ENCODE results near the gene PRAME. TPM values are rescaled to one million over a fixed set of nuclear protein-coding genes. Genes with fewer than 3 reads are reported as not detected.
"Not testable (repeated sequence)": the region's sequence is repeated elsewhere in the genome, so short reads cannot be mapped to it uniquely, and the experiment has no call there.

Gene PRAME
- total RNA-seq, 1 donor from 2014 or later: not detected

- Histone ChIP-seq H3K36me3 (ENCODE audit: insufficient read depth, low read length) (no peaks in the 10 kb centered on the region), H3K27me3 (ENCODE audit: insufficient read depth, low read length) (no peaks in the 10 kb centered on the region), H3K9ac (ENCODE audit: low read length) (no peak overlapping the region), H3K27ac (ENCODE audit: low read depth, low read length) (no peak overlapping the region), H4K20me1 (ENCODE audit: insufficient read depth, low read length) (no peaks in the 10 kb centered on the region), H3K4me3 (ENCODE audit: insufficient read depth, low read depth, low read length) (no peak overlapping the region), H3K4me2 (ENCODE audit: low read length) (no peak overlapping the region), H2AFZ (ENCODE audit: low read depth, low read length) (no peak overlapping the region), H3K79me2 (ENCODE audit: insufficient read depth, low read length) (no peaks in the 10 kb centered on the region), H3K4me1 (ENCODE audit: insufficient read depth, low read length) (peaks cover 3% of the 10 kb centered on the region), H3K9me3 (ENCODE audit: insufficient read depth, low read depth, low read length) (peaks cover 3% of the 10 kb centered on the region)
- H3K9me3 Mint-ChIP-seq (ENCODE audit: unreplicated experiment): peaks cover 7% of the 10 kb centered on the region
- no peaks in the 10 kb centered on the region for H3K36me3 Mint-ChIP-seq (ENCODE audit: low read depth, unreplicated experiment)
- DNase-seq (ENCODE audit: low read depth) (no peak), FAIRE-seq (no peak)
- H3K27ac Mint-ChIP-seq (ENCODE audit: unreplicated experiment): no peak overlapping the region
- H3K27me3 Mint-ChIP-seq (ENCODE audit: low read depth, unreplicated experiment): peaks cover 56% of the 10 kb centered on the region
- no peaks in the 10 kb centered on the region for H3K4me1 Mint-ChIP-seq (ENCODE audit: low read depth, unreplicated experiment)
- H3K4me3 Mint-ChIP-seq (ENCODE audit: unreplicated experiment): no peak overlapping the region
- TF ChIP-seq EZH2 (IDR thresholded peaks at IDR 0.05; ENCODE audit: insufficient read depth, low read length): no peak
Measured at GRCh38 chr22:22512951-22513350, 46.1 kb downstream of the PRAME start.

GRCh38 chr22:22510833-22511232, 48.2 kb downstream of the PRAME start:
- not testable (repeated sequence) for H3K36me3 Mint-ChIP-seq (ENCODE audit: low read depth, unreplicated experiment)

DNA sequence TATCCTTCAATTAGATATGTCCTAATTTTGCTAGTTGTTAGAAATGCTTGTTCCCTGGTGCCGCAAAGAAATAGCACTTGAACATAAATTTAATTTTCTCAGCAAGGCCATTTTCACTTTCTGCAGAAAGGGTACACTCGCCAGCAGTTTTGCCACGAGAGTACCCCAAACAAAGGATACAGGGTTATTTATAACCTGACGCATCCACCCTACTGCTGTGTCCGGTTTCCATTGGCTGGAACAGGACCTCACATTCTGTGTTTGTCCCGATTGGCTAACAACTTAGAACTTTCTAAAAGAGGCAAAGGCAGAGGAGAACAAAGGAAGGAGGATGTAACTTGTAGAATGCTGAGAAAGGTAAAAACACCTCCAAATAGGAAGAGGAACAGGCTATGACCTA, 49.2 kb downstream of the PRAME start:
- not testable (repeated sequence) for H3K79me2 ChIP-seq (ENCODE audit: insufficient read depth, low read length); H3K4me3 ChIP-seq (ENCODE audit: insufficient read depth, low read depth, low read length); H3K27ac Mint-ChIP-seq (ENCODE audit: unreplicated experiment); H3K27me3 ChIP-seq (ENCODE audit: insufficient read depth, low read length); H4K20me1 ChIP-seq (ENCODE audit: insufficient read depth, low read length); H3K4me3 Mint-ChIP-seq (ENCODE audit: unreplicated experiment); H3K27ac ChIP-seq (ENCODE audit: low read depth, low read length); H3K4me1 ChIP-seq (ENCODE audit: insufficient read depth, low read length); H2AFZ ChIP-seq (ENCODE audit: low read depth, low read length); H3K4me1 Mint-ChIP-seq (ENCODE audit: low read depth, unreplicated experiment); H3K4me2 ChIP-seq (ENCODE audit: low read length); FAIRE-seq; H3K9ac ChIP-seq (ENCODE audit: low read length); H3K9me3 ChIP-seq (ENCODE audit: insufficient read depth, low read depth, low read length); H3K9me3 Mint-ChIP-seq (ENCODE audit: unreplicated experiment); H3K36me3 ChIP-seq (ENCODE audit: insufficient read depth, low read length); DNase-seq (ENCODE audit: low read depth); H3K36me3 Mint-ChIP-seq (ENCODE audit: low read depth, unreplicated experiment)
- peaks cover 33% of the 10 kb centered on the region for H3K27me3 Mint-ChIP-seq (ENCODE audit: low read depth, unreplicated experiment)

More at GRCh38 chr22:22510833-22511232, 48.2 kb downstream of the PRAME start:
- not testable (repeated sequence) for DNase-seq (ENCODE audit: low read depth); H3K9me3 Mint-ChIP-seq (ENCODE audit: unreplicated experiment); FAIRE-seq; H3K9ac ChIP-seq (ENCODE audit: low read length); H3K27ac ChIP-seq (ENCODE audit: low read depth, low read length); H3K79me2 ChIP-seq (ENCODE audit: insufficient read depth, low read length); H3K4me1 Mint-ChIP-seq (ENCODE audit: low read depth, unreplicated experiment); H3K27me3 ChIP-seq (ENCODE audit: insufficient read depth, low read length); H3K9me3 ChIP-seq (ENCODE audit: insufficient read depth, low read depth, low read length); H4K20me1 ChIP-seq (ENCODE audit: insufficient read depth, low read length); H3K4me1 ChIP-seq (ENCODE audit: insufficient read depth, low read length); H3K4me3 ChIP-seq (ENCODE audit: insufficient read depth, low read depth, low read length); H3K4me3 Mint-ChIP-seq (ENCODE audit: unreplicated experiment); H3K27ac Mint-ChIP-seq (ENCODE audit: unreplicated experiment); H3K4me2 ChIP-seq (ENCODE audit: low read length); H3K36me3 ChIP-seq (ENCODE audit: insufficient read depth, low read length); H2AFZ ChIP-seq (ENCODE audit: low read depth, low read length)
- H3K27me3 Mint-ChIP-seq (ENCODE audit: low read depth, unreplicated experiment): peaks cover 43% of the 10 kb centered on the region

DNA sequence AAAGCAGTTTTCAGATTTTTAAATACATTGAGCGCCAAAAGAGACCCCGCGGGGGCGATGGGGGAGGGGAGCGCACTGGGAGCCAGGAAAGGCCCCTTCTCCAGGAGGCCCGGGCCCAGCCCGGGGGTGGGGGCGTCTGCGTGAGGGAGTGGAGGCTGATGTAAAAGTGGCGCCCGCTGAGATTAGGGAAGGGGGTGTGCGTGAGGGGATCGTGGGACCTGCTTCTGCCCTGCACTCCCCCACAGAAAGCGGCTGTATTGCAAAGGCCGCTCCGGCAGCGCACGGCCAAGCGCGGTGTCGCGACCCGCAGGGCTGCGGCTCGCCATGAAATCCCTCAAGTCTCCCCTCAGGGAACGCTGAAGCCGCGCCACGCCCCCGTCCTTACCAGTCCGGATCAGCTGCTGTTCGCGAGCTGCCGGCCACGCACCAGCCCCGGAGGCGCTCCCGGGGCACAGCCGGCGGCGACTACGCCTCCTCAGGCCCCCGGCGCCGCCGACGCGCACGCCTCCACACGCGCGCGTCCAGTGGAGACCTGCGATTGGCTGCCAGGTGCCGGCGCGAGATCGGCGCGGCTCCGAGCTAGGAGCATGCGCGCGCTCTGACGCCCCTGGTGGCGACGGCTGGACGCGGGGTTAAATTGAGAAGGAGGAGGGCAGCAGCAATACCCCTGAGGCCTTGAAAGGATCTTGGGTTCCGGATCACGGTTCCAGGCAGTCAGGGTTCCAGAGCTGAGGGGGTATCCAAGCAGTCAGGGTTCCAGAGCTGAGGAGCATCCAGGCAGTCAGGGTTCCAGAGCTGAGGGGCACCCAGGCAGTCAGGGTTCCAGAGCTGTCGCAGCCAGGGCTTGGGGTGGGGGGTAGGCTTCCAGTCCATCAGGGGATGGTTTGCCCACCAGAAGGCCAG, 50.5 kb downstream of the PRAME start, which contains the start of gene ZNF280B:
ZNF280B (minus strand) TSS at position 469 of the 903 bp plus-strand sequence. CDS start 19,344 bp downstream, outside the sequence.
- peak within 1 kb of the TSS; percentile 55 for H3K27ac Mint-ChIP-seq (ENCODE audit: unreplicated experiment)
- Histone ChIP-seq H3K9me3 (ENCODE audit: insufficient read depth, low read depth, low read length) (peaks cover 3% of the 10 kb centered on the region), H3K27ac (ENCODE audit: low read depth, low read length) (no peak within 1 kb of the TSS), H3K27me3 (ENCODE audit: insufficient read depth, low read length) (no peaks in the 10 kb centered on the region), H3K4me1 (ENCODE audit: insufficient read depth, low read length) (peaks cover 3% of the 10 kb centered on the region), H3K9ac (ENCODE audit: low read length) (peak within 1 kb of the TSS; percentile 84), H3K4me2 (ENCODE audit: low read length) (peak within 1 kb of the TSS; percentile 89), H4K20me1 (ENCODE audit: insufficient read depth, low read length) (no peaks in the 10 kb centered on the region), H3K79me2 (ENCODE audit: insufficient read depth, low read length) (no peaks in the 10 kb centered on the region), H3K4me3 (ENCODE audit: insufficient read depth, low read depth, low read length) (peak within 1 kb of the TSS; percentile 74), H3K36me3 (ENCODE audit: insufficient read depth, low read length) (peaks cover 3% of the 10 kb centered on the region), H2AFZ (ENCODE audit: low read depth, low read length) (peak within 1 kb of the TSS; percentile 97)
- TF ChIP-seq, protein P1, sequence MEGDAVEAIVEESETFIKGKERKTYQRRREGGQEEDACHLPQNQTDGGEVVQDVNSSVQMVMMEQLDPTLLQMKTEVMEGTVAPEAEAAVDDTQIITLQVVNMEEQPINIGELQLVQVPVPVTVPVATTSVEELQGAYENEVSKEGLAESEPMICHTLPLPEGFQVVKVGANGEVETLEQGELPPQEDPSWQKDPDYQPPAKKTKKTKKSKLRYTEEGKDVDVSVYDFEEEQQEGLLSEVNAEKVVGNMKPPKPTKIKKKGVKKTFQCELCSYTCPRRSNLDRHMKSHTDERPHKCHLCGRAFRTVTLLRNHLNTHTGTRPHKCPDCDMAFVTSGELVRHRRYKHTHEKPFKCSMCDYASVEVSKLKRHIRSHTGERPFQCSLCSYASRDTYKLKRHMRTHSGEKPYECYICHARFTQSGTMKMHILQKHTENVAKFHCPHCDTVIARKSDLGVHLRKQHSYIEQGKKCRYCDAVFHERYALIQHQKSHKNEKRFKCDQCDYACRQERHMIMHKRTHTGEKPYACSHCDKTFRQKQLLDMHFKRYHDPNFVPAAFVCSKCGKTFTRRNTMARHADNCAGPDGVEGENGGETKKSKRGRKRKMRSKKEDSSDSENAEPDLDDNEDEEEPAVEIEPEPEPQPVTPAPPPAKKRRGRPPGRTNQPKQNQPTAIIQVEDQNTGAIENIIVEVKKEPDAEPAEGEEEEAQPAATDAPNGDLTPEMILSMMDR (IDR thresholded peaks at IDR 0.05; ENCODE audit: insufficient read depth, low read depth, low read length): peak; percentile 50
- TF ChIP-seq EZH2 (IDR thresholded peaks at IDR 0.05; ENCODE audit: insufficient read depth, low read length): no peak
- peak; percentile 68 for DNase-seq (ENCODE audit: low read depth)
- peak within 1 kb of the TSS; percentile 88 for H3K4me3 Mint-ChIP-seq (ENCODE audit: unreplicated experiment)
- peaks cover 5% of the 10 kb centered on the region for H3K9me3 Mint-ChIP-seq (ENCODE audit: unreplicated experiment)
- peaks cover 11% of the 10 kb centered on the region for H3K36me3 Mint-ChIP-seq (ENCODE audit: low read depth, unreplicated experiment)
- FAIRE-seq: no peak
- H3K27me3 Mint-ChIP-seq (ENCODE audit: low read depth, unreplicated experiment): peaks cover 20% of the 10 kb centered on the region
- peaks cover 3% of the 10 kb centered on the region for H3K4me1 Mint-ChIP-seq (ENCODE audit: low read depth, unreplicated experiment)

All from astrocyte (in vitro differentiated cells and primary cell).